SK-N-SH treated with all-trans-retinoic acid at 6 μM for 48 hours (cell line): Measurements from ENCODE around the gene FHOD3.

Source experiments
- GLIS3 ChIP-seq: fragments of 250-450 bp; sonication (Bioruptor Pico); IDR thresholded peaks from 2 replicates; pipeline ENCODE4 v1.5.0; 2020; ENCODE audit warnings: mild to moderate bottlenecking, moderate library complexity
- ISL1 ChIP-seq: fragments of 250-450 bp; sonication (Bioruptor Pico); IDR thresholded peaks from 2 replicates; pipeline ENCODE4 v2.1.2; 2022; ENCODE audit warnings: mild to moderate bottlenecking, moderate library complexity
- PATZ1 ChIP-seq: fragments of 250-450 bp; sonication (Bioruptor Pico); IDR thresholded peaks from 2 replicates; pipeline ENCODE4 v1.8.0; 2020; ENCODE audit warnings: mild to moderate bottlenecking, moderate library complexity, borderline replicate concordance
- PPARA ChIP-seq: fragments of 250-450 bp; sonication (Bioruptor Pico); IDR thresholded peaks from 2 replicates; pipeline ENCODE4 v1.5.0; 2020; ENCODE audit warnings: mild to moderate bottlenecking, borderline replicate concordance
- RARB ChIP-seq: fragments of 250-450 bp; sonication (Bioruptor Pico); IDR thresholded peaks from 2 replicates; pipeline ENCODE4 v1.8.0; 2021; ENCODE audit warnings: mild to moderate bottlenecking, moderate library complexity
- SNAI2 ChIP-seq: fragments of 250-450 bp; sonication (Bioruptor Pico); IDR thresholded peaks from 2 replicates; pipeline ENCODE4 v1.5.0; 2020; ENCODE audit warnings: mild to moderate bottlenecking, moderate library complexity
- ZC3H10 ChIP-seq: fragments of 250-450 bp; sonication (Bioruptor Pico); IDR thresholded peaks from 2 replicates; pipeline ENCODE4 v1.5.1; 2021; ENCODE audit warnings: mild to moderate bottlenecking, moderate library complexity
- ZFP3 ChIP-seq: fragments of 250-450 bp; sonication (Bioruptor Pico); IDR thresholded peaks from 2 replicates; pipeline ENCODE4 v1.5.0; 2020; ENCODE audit warnings: mild to moderate bottlenecking, moderate library complexity
- ZNF565 ChIP-seq: fragments of 450-650 bp; formaldehyde crosslinking; conservative IDR thresholded peaks from 2 replicates; pipeline ENCODE4 v1.5.0; 2020; ENCODE audit warnings: low read depth, mild to moderate bottlenecking, moderate library complexity
- ZNF70 ChIP-seq: fragments of 450-650 bp; formaldehyde crosslinking; IDR thresholded peaks from 2 replicates; pipeline ENCODE4 v1.5.0; 2020; ENCODE audit warnings: mild to moderate bottlenecking, moderate library complexity
- ZNF8 ChIP-seq: fragments of 450-650 bp; formaldehyde crosslinking; IDR thresholded peaks from 2 replicates; pipeline ENCODE4 v1.5.0; 2020; ENCODE audit warnings: mild to moderate bottlenecking, moderate library complexity
- TF ChIP-seq, protein P1 (sequence below): fragments of 250-450 bp; sonication (Bioruptor Pico); IDR thresholded peaks from 2 replicates; pipeline ENCODE4 v1.5.1; 2020; ENCODE audit warnings: low read depth, mild to moderate bottlenecking, moderate library complexity
- TF ChIP-seq, protein P2 (sequence below): fragments of 250-450 bp; sonication (Bioruptor Pico); IDR thresholded peaks from 2 replicates; pipeline ENCODE4 v1.5.1; 2021; ENCODE audit warnings: mild to moderate bottlenecking, moderate library complexity

GRCh38 chr18:36335476-36336279 is 38.2 kb downstream of the FHOD3 start:
- TF ChIP-seq, protein P1, sequence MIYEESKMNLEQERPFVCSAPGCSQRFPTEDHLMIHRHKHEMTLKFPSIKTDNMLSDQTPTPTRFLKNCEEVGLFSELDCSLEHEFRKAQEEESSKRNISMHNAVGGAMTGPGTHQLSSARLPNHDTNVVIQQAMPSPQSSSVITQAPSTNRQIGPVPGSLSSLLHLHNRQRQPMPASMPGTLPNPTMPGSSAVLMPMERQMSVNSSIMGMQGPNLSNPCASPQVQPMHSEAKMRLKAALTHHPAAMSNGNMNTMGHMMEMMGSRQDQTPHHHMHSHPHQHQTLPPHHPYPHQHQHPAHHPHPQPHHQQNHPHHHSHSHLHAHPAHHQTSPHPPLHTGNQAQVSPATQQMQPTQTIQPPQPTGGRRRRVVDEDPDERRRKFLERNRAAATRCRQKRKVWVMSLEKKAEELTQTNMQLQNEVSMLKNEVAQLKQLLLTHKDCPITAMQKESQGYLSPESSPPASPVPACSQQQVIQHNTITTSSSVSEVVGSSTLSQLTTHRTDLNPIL, result no peak
- TF ChIP-seq ISL1 (CRISPR knock-in tag), result no peak
- no peak for TF ChIP-seq SNAI2 (CRISPR knock-in tag)
- TF ChIP-seq ZC3H10 (CRISPR knock-in tag), result no peak
- TF ChIP-seq PATZ1 (CRISPR knock-in tag), result no peak
- TF ChIP-seq GLIS3 (CRISPR knock-in tag), result no peak
- no peak for TF ChIP-seq RARB
- no peak for TF ChIP-seq ZFP3 (CRISPR knock-in tag)
- TF ChIP-seq ZNF8, result no peak
- TF ChIP-seq ZNF70 (CRISPR knock-in tag), result no peak
- TF ChIP-seq, protein P2, sequence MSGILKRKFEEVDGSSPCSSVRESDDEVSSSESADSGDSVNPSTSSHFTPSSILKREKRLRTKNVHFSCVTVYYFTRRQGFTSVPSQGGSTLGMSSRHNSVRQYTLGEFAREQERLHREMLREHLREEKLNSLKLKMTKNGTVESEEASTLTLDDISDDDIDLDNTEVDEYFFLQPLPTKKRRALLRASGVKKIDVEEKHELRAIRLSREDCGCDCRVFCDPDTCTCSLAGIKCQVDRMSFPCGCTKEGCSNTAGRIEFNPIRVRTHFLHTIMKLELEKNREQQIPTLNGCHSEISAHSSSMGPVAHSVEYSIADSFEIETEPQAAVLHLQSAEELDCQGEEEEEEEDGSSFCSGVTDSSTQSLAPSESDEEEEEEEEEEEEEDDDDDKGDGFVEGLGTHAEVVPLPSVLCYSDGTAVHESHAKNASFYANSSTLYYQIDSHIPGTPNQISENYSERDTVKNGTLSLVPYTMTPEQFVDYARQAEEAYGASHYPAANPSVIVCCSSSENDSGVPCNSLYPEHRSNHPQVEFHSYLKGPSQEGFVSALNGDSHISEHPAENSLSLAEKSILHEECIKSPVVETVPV, result no peak
- no peak for TF ChIP-seq ZNF565 (CRISPR knock-in tag)
- TF ChIP-seq PPARA (CRISPR knock-in tag), result no peak
